Fibroblast of skin of right quadriceps (primary cell): Measurements from ENCODE around the gene RAB3GAP1.
"Not testable (repeated sequence)": the region's sequence is repeated elsewhere in the genome, so short reads cannot be mapped to it uniquely, and the experiment has no call there.

Source experiments
- DNase-seq: peaks from one replicate; pipeline ENCODE4 v3.0.0-alpha.2; 2013

Gene RAB3GAP1

GRCh38 chr2:135052042-135052876, at the start of gene RAB3GAP1:
Gene RAB3GAP1 (plus strand): TSS chr2:135052292. CDS start chr2:135052308, 16 bp downstream.
- peak; percentile 81 for DNase-seq

GRCh38 chr2:135002836-135003235, 49.3 kb upstream of the RAB3GAP1 start:
- no peak for DNase-seq

DNA sequence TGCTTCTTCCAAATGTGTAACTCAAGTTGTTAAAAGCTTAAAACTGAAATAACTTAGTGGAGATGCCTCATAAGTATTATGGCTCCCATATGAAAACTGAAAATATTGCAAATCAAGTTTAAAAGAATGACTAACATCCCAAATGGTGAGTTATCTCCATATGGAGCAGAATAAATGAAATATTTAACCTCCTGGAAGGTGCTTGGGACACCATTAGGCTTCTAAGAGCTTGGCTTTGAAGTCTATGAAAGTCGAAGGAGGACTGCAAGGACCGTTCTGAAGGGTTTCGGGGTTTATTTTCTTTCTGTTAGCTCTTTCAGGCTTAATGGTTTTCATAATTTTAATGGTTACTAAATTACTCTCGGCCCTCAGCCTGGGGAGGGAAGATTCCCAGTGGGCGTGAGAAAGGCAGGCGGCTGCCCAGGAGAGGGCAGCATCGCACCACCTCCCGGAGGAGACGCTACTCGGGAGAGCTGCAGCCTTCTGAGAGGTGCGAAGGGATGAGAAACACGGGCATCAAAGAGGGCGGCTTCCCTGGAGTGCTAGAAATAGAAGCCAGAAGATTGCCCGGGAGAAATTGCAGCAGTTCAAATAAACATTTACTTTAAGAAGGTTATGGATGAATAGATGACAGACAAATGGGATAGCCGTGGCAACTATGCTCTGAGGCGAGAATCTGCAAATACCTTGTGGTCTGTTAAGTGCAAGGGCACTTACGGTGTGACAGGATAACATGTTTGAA, 47.9 kb upstream of the RAB3GAP1 start:
- peak; percentile 61 for DNase-seq

GRCh38 chr2:135005753-135006152, 46.3 kb upstream of the RAB3GAP1 start:
- DNase-seq = no peak

DNA sequence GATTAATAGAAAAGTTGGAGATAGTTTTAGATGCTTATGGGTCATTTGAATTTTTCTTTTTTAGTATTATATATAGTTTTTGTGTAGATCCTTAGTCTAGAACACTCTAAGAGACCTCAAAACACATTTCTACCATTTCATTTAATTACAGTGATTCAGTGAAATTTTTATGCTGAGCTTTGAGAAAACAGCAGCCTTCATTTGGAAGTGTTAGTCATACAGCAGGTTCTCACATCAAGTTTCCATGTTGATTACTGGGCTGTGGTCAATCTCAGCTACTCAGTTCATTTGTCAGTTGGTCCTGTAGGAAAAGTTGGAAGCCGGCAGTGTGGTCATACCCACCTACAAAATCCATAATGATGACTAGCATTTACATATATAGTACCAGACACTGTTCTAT, 42.8 kb upstream of the RAB3GAP1 start:
- DNase-seq = no peak

- DNase-seq = no peak
Measured at GRCh38 chr2:135010200-135010942, 41.7 kb upstream of the RAB3GAP1 start.

DNA sequence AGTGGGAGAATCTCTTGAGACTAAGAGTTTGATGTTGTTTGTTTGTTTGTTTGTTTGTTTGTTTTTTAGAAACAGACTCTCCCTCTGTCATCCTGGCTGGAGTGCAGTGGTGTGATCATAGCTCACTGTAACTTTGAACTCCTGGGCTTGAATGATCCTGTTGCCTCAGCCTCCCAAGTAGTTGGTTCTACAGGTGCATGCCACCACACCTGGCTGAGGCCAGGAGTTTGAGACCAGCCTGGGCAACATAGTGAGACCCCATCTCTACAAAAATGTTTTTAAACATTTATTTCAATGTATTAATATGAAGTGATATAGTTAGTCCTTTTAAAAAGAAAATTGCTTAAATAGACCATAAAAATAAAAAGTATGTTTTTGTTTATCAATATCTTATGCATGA, 40.5 kb upstream of the RAB3GAP1 start:
- DNase-seq = no peak

- DNase-seq = no peak
Measured at GRCh38 chr2:135021618-135022017, 30.5 kb upstream of the RAB3GAP1 start.

DNA sequence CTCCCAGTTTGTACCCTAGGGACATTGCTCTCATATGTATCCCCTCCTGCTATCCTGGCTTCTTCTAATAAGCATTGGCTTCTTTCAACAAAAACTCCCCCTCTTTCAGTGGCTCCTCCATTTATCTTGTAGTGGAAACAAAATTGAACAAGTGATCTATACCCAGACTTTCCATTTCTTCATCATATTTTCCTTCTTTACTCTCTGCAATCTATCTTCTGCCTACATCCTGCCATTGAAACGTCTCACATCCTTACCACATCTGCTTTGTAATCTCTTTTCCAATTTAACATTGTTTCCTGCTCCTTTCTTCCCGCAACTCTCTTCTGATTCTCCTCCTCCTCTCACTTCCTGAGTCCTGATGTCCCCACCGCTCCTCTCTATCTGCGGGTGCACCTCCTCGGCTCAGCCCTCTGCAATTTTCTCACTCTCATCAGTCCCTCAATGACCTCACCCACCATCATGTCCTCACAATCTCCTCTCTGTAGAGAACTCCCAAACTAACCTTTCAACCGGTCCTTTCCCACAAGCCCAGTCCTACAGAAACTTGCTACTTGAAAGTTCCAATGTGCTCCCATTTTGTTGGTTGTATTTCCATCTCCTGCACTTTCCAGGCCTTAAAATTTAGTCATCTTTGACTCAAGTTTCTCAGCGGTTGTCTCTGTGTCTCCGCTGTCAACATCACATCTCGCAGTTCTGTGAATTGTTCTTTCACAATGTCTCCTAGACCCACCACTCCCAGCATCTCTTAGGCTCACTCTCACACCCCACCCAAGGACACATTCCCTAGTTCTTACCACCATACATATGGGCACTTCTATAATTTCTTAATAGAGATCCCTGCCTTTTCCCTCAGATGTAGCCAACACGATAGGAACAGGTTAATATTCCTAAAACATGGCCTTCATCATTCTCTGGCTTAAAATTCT, 28.9 kb upstream of the RAB3GAP1 start:
- no peak for DNase-seq

DNA sequence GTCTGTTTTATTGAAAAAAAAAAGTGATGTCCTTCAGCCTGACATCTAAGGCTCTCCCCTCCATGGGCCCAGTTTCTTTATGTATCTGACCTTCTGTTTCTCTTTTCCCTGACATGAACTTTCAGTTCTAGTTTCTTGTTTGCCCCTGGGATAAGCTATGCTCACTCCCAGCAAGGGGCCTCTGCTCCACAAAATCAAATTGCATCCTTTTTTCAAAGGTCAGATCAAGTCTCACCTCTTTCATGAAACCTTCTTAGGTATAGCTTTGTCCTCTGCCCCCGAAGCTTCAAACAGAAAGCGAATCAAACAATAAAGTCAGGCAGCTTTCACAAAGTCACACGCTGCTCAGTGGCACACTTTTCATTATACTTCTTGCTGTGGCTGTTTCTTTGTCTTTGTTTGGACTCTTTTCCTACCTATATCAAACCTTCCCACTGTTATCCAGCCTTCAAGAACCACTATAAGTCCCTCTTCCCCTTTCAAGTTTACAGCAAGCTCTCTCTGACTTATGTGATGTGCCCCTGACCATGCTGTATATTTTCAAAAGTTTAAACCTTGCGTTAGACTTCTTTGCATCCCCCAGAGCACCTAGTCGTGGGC, 28.1 kb upstream of the RAB3GAP1 start:
- DNase-seq = no peak

DNA sequence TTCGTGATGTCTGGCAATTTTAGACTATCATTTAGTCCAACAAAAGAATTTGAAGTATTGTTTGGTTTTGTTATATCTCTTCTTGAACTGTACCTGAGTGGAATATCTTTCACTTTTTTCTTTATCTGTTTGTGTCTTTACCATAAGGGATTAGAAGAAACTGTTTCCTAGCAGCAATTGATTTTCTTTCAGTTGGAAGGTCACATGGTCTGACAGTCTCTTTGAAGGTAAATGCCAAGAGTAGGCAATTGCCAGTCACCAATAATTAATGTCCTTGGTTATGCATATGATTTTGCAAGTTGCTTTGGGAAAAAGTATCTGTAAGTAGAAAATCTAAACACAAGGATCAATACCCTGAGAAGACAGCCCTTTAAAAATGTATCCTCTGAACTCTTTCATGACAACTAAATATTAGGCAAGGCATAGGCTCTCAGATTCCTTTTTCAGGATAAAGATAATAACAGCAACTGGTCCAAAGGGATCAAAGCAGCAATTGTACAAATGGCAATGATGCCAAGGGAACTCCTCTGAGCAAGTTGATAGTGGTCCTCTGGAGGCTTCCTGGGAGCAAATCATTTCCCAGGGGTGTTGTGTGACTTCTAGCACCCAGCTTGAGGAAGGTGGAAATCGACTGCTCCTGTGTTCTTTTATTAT, 22.5 kb upstream of the RAB3GAP1 start:
- no peak for DNase-seq

DNA sequence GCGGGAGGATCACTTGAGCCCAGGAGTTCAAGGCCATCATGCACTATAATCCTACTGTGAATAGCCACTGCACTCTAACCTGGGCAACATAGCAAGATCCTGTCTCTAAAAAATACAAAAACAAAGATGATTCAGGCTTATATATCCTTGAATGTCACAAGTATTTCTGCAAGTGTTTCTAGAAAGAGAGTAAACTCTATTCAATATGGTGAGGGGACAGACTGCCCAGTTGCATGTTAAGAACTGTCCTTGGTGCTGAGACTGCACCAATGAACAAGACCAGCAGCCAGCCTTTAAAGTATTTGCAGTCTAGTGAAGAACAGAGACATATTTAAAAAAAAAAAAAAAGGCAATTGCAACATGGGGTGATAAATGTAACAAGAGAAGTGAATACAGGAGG, 21.3 kb upstream of the RAB3GAP1 start:
- DNase-seq = peak; percentile 23

DNA sequence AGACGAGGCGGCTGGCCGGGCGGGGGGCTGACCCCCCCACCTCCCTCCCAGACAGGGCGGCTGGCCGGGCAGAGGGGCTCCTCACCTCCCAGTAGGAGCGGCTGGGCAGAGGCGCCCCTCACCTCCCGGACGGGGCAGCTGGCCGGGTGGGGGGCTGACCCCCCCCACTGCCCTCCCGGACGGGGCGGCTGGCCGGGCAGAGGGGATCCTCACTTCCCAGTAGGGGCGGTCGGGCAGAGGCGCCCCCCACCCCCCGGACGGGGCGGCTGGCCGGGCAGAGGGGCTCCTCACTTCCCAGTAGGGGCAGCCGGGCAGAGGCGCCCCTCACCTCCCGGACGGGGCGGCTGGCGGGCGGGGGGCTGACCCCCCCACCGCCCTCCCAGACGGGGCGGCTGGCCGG, 18.9 kb upstream of the RAB3GAP1 start:
- not testable (repeated sequence) for DNase-seq

GRCh38 chr2:135037831-135038230, 14.3 kb upstream of the RAB3GAP1 start:
- no peak for DNase-seq

DNA sequence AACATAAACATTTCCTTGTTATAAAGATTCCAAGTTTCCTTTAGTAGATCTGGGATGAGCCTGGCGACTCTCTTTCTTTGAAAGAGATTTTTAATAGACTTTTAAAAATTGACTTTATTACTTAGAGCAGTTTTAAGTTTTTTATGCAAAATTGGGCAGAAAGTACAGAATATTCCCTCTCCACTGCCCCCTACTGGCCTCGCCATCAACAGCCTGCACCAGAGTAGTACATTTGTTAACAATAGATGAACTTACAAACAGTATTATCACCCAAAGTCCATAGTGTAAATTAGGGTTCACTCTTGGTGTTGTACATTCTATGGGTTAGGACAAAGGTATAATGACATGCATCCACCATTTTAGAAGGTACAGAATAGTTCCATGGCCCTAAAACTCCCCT, 8.7 kb upstream of the RAB3GAP1 start:
- no peak for DNase-seq

DNA sequence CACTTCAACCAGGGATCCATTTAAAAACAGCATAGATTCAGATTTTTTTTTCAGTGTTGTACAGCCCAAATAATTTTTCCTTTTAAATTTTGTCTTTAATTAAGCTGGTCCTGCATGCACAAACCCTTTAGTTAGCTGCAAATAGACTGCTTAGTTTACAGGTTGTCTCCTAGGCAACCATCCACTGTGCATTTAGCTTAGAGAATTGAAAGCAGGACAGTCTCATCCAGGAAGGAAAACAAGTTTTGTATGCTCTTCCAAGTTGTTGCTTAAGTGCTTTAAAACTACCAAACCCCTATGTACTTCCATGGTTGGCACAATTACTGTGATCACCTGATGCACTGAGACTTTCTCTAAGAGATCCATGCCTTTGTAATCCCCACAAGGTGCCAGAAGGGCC, 4.8 kb upstream of the RAB3GAP1 start, which contains the start of gene MAP3K19:
Gene MAP3K19, minus strand, starts transcription at position 148 of the 400 bp plus-strand sequence. CDS start 22,800 bp downstream, outside the sequence.
- DNase-seq = no peak

GRCh38 chr2:135048122-135048521, 4.0 kb upstream of the RAB3GAP1 start:
- no peak for DNase-seq

GRCh38 chr2:135050132-135050531, 2.0 kb upstream of the RAB3GAP1 start:
- no peak for DNase-seq

DNA sequence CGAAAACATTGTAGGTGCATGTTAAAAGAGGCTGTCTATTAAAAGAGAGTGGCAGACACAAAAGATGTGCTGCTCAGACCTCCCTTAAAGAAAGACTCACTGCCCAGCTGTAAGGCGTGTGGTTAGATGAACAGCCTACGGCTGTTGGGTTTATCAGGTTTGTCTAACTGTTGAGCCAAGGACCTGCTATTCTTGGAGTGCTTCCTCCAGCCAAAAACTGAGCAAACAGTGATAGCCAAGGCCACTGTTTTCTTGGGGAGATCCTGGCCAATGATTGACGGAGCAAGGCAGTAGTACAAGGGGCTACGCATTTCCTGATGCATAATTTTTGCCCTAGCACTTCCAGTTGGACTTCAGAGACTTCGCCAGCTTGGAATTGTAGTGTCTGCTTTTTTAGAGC, 1.4 kb upstream of the RAB3GAP1 start:
- DNase-seq = no peak

DNA sequence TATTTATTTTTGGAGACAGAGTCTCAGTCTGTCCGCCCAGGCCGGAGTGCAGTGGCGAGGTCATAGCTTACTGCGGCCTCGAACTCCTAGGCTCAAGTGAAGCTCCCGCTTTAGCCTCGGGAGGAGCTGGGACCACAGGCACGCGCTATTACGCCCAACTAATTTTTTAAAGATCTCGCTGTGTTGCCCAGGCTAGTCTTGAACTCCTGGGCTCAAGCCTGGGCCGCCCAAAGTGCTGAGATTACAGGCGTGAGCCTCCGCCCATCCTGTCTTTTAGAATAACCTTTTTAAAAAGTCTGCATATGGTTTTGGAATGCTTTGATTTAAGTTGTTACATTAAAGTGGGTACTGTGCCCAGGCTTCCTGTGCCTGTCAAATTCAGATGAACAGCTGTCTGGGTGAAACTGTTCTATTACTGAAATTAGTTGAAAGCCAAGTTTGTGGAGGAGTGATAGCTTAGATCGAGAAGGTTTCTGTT, 944 bp downstream of the RAB3GAP1 start:
- no peak for DNase-seq

- peak; percentile 80 for DNase-seq
Measured at GRCh38 chr2:135055182-135055786, 3.2 kb downstream of the RAB3GAP1 start.
